ENCODE measurements around the gene PLCB4.

The PLCB4 gene

GRCh38 chr20:9269280-9269971 is 200.5 kb downstream of the PLCB4 start:
- CTCF ChIA-PET, result interaction anchor here (0.6 kb wide), 1 partner anchor 197 kb away, joined by 3 read pairs; no protein-coding TSS in a partner anchor
- no peak overlapping the region for H3K4me3 ChIP-seq (ENCODE audit: low read depth, low read length)
- POLR2A ChIA-PET, result no interaction called here
- DNase-seq (ENCODE audit: low read depth, low spot score), result peak; percentile 26
- no peak for TF ChIP-seq CTCF (IDR thresholded peaks at IDR 0.05; ENCODE audit: insufficient read depth, low read length, missing control alignments)

GRCh38 chr20:9270831-9271230 is 201.9 kb downstream of the PLCB4 start:
- no peak for TF ChIP-seq CTCF (IDR thresholded peaks at IDR 0.05; ENCODE audit: insufficient read depth, low read length, missing control alignments)
- no peak overlapping the region for H3K4me3 ChIP-seq (ENCODE audit: low read depth, low read length)
- ChIA-PET CTCF (interaction anchor here (0.9 to 1.3 kb wide), 5 partner anchors 10 to 417 kb away, joined by 3 to 7 read pairs (median 3); no protein-coding TSS in a partner anchor), POLR2A (no interaction called here)
- DNase-seq (ENCODE audit: low read depth, low spot score), result peak; percentile 59

GRCh38 chr20:9276966-9277468 is 208.1 kb downstream of the PLCB4 start:
- CTCF ChIA-PET, result interaction anchor here (2.5 kb wide), 1 partner anchor 423 kb away, joined by 8 read pairs; no protein-coding TSS in a partner anchor
- no peak for TF ChIP-seq CTCF (IDR thresholded peaks at IDR 0.05; ENCODE audit: insufficient read depth, low read length, missing control alignments)
- H3K4me3 ChIP-seq (ENCODE audit: low read depth, low read length), result no peak overlapping the region
- POLR2A ChIA-PET, result no interaction called here
- DNase-seq (ENCODE audit: low read depth, low spot score), result no peak

GRCh38 chr20:9279918-9280401 is 211.1 kb downstream of the PLCB4 start:
- H3K4me3 ChIP-seq (ENCODE audit: low read depth, low read length), result no peak overlapping the region
- TF ChIP-seq CTCF (IDR thresholded peaks at IDR 0.05; ENCODE audit: insufficient read depth, low read length, missing control alignments), result no peak
- DNase-seq (ENCODE audit: low read depth, low spot score), result no peak
- ChIA-PET CTCF (interaction anchor here (1.6 to 2.0 kb wide), 2 partner anchors 9 to 520 kb away, joined by 3 to 7 read pairs; no protein-coding TSS in a partner anchor), POLR2A (no interaction called here)

- no peak for DNase-seq (ENCODE audit: low read depth, low spot score)
- no peak for TF ChIP-seq CTCF (IDR thresholded peaks at IDR 0.05; ENCODE audit: insufficient read depth, low read length, missing control alignments)
- ChIA-PET CTCF (interaction anchor here (0.5 to 2.0 kb wide), 2 partner anchors 10 kb away, joined by 3 to 7 read pairs; no protein-coding TSS in a partner anchor), POLR2A (no interaction called here)
- H3K4me3 ChIP-seq (ENCODE audit: low read depth, low read length), result no peak overlapping the region
These were observed 211.8 kb downstream of the PLCB4 start for GRCh38 chr20:9280666-9281065.

- ChIA-PET CTCF (interaction anchor here (2.0 kb wide), 1 partner anchor 11 kb away, joined by 7 read pairs; no protein-coding TSS in a partner anchor), POLR2A (no interaction called here)
- no peak for TF ChIP-seq CTCF (IDR thresholded peaks at IDR 0.05; ENCODE audit: insufficient read depth, low read length, missing control alignments)
- no peak overlapping the region for H3K4me3 ChIP-seq (ENCODE audit: low read depth, low read length)
- no peak for DNase-seq (ENCODE audit: low read depth, low spot score)
These were observed 212.9 kb downstream of the PLCB4 start for GRCh38 chr20:9281803-9282202.

Data from AG04449 (cell line).